Chondrocyte (in vitro differentiated cells): Measurements from ENCODE around the gene PAK6. TPM values are rescaled to one million over a fixed set of nuclear protein-coding genes. Genes with fewer than 3 reads are reported as not detected.
A peak's percentile ranks its signal among the peaks of the same experiment; 100 is the strongest.

Source experiments
- DNase-seq: peaks from one replicate; pipeline ENCODE4 v3.0.0; 2021; ENCODE audit warnings: mixed read lengths, low spot score
- H3K27ac Mint-ChIP-seq: one replicate; pipeline ENCODE4 v1.8.0; 2021; ENCODE audit warnings: mild to moderate bottlenecking, moderate library complexity, mixed read lengths; ENCODE audit not compliant: unreplicated experiment
- H3K27me3 Mint-ChIP-seq: 2 replicates; pipeline ENCODE4 v1.8.0; 2021; ENCODE audit warnings: low read depth, mixed read lengths
- H3K36me3 Mint-ChIP-seq: 2 replicates; pipeline ENCODE4 v1.8.0; 2021; ENCODE audit warnings: low read depth, mixed read lengths
- H3K4me1 Mint-ChIP-seq: 2 replicates; pipeline ENCODE4 v1.8.0; 2021; ENCODE audit warnings: low read depth, mild to moderate bottlenecking, mixed read lengths
- H3K4me3 Mint-ChIP-seq: one replicate; pipeline ENCODE4 v1.8.0; 2021; ENCODE audit warnings: mild to moderate bottlenecking, moderate library complexity, mixed read lengths; ENCODE audit not compliant: unreplicated experiment
- H3K9me3 Mint-ChIP-seq: 2 replicates; pipeline ENCODE4 v1.8.0; 2021; ENCODE audit warnings: low read depth, mixed read lengths
- CTCF ChIP-seq: fragments of 200-600 bp; sonication (generic); IDR thresholded peaks from 2 replicates; pipeline ENCODE4 v1.5.0; 2021; ENCODE audit warnings: antibody characterized with exemption, mild to moderate bottlenecking, moderate library complexity
- total RNA-seq: library from RNA; stranded (reverse); gene quantifications from 3 replicates; pipeline ENCODE4 v1.2.1, GENCODE V29; 2021

The PAK6 gene
- total RNA-seq, 1 donor from 2014 or later: 0.37 TPM

GRCh38 chr15:40204100-40204499 lies 34.8 kb upstream of the PAK6 start:
- TF ChIP-seq CTCF: no peak
- Mint-ChIP-seq H3K4me3 (no peak overlapping the region), H3K36me3 (peaks cover 2% of the 10 kb centered on the region), H3K27ac (no peak overlapping the region), H3K9me3 (no peaks in the 10 kb centered on the region), H3K4me1 (no peaks in the 10 kb centered on the region), H3K27me3 (no peaks in the 10 kb centered on the region)
- DNase-seq: no peak

- H3K9me3 Mint-ChIP-seq: no peaks in the 10 kb centered on the region
- H3K4me1 Mint-ChIP-seq: no peaks in the 10 kb centered on the region
- no peaks in the 10 kb centered on the region for H3K27me3 Mint-ChIP-seq
- no peak overlapping the region for H3K27ac Mint-ChIP-seq
- H3K36me3 Mint-ChIP-seq: no peaks in the 10 kb centered on the region
- no peak for DNase-seq
- no peak overlapping the region for H3K4me3 Mint-ChIP-seq
- peak; percentile 96 for TF ChIP-seq CTCF
These were observed 21.6 kb upstream of the PAK6 start for GRCh38 chr15:40217166-40217824.

GRCh38 chr15:40219801-40220200 lies 19.1 kb upstream of the PAK6 start:
- no peak for TF ChIP-seq CTCF
- H3K4me1 Mint-ChIP-seq: no peaks in the 10 kb centered on the region
- H3K27me3 Mint-ChIP-seq: no peaks in the 10 kb centered on the region
- no peak overlapping the region for H3K4me3 Mint-ChIP-seq
- peaks cover 2% of the 10 kb centered on the region for H3K36me3 Mint-ChIP-seq
- H3K9me3 Mint-ChIP-seq: no peaks in the 10 kb centered on the region
- no peak for DNase-seq
- no peak overlapping the region for H3K27ac Mint-ChIP-seq

- Mint-ChIP-seq H3K36me3 (peaks cover 4% of the 10 kb centered on the region), H3K27ac (no peak overlapping the region), H3K9me3 (no peaks in the 10 kb centered on the region), H3K4me1 (no peaks in the 10 kb centered on the region), H3K4me3 (no peak overlapping the region), H3K27me3 (no peaks in the 10 kb centered on the region)
- no peak for DNase-seq
- TF ChIP-seq CTCF: no peak
These were observed 16.7 kb upstream of the PAK6 start for GRCh38 chr15:40222131-40222530.

- no peaks in the 10 kb centered on the region for H3K4me1 Mint-ChIP-seq
These were observed 12.1 kb upstream of the PAK6 start for GRCh38 chr15:40226736-40227135.

More at GRCh38 chr15:40226736-40227135, 12.1 kb upstream of the PAK6 start:
- Mint-ChIP-seq H3K9me3 (no peaks in the 10 kb centered on the region), H3K4me3 (no peak overlapping the region), H3K36me3 (peaks cover 4% of the 10 kb centered on the region), H3K27me3 (no peaks in the 10 kb centered on the region), H3K27ac (no peak overlapping the region)
- TF ChIP-seq CTCF: no peak
- DNase-seq: no peak
